ENCODE measurements around the gene CALML3. TPM values are rescaled to one million over a fixed set of nuclear protein-coding genes. Genes with fewer than 3 reads are reported as not detected.

Gene CALML3
- total RNA-seq, 4 donors from 2014 or later, result not detected

DNA sequence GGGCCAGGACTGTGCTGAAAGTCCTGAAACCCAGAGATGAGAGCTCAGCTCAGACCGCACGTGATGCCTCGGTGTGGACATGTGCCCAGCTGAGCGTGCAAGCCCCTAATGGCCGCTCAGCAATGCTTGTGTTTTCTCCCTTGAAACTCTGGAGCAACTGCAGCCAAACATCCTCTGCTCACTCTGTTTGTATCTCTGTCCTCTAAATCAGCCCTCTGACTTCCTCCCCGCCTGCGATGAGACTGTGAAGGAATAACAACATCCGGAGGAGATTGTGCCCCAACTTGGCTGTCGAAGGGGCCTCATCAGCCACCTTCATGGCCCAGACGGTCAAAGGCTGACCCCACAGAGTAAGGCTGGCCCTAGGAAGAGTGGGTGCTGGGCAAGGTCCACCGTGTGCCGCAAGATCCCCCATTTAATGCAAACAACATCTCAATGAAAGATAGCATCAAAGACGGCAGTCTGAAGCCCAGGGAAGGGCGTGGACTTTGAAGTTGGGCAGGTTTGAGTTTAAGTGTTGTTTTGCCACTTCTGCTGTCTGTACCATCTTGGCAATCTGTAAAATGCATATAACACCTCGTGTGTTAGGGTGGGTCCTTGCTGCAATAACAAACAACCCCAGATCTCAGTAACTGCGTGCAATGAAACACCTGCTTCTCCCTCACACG lies 39.9 kb downstream of the CALML3 start:
- TF ChIP-seq, protein P1, sequence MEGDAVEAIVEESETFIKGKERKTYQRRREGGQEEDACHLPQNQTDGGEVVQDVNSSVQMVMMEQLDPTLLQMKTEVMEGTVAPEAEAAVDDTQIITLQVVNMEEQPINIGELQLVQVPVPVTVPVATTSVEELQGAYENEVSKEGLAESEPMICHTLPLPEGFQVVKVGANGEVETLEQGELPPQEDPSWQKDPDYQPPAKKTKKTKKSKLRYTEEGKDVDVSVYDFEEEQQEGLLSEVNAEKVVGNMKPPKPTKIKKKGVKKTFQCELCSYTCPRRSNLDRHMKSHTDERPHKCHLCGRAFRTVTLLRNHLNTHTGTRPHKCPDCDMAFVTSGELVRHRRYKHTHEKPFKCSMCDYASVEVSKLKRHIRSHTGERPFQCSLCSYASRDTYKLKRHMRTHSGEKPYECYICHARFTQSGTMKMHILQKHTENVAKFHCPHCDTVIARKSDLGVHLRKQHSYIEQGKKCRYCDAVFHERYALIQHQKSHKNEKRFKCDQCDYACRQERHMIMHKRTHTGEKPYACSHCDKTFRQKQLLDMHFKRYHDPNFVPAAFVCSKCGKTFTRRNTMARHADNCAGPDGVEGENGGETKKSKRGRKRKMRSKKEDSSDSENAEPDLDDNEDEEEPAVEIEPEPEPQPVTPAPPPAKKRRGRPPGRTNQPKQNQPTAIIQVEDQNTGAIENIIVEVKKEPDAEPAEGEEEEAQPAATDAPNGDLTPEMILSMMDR (IDR thresholded peaks at IDR 0.05; ENCODE audit: low read depth), result no peak

- TF ChIP-seq, protein P1 (IDR thresholded peaks at IDR 0.05; ENCODE audit: low read depth), result no peak
Measured at GRCh38 chr10:5565205-5565545, 40.4 kb downstream of the CALML3 start.

GRCh38 chr10:5565671-5566581 lies 41.2 kb downstream of the CALML3 start:
- TF ChIP-seq, protein P1 (IDR thresholded peaks at IDR 0.05; ENCODE audit: low read depth), result no peak

DNA sequence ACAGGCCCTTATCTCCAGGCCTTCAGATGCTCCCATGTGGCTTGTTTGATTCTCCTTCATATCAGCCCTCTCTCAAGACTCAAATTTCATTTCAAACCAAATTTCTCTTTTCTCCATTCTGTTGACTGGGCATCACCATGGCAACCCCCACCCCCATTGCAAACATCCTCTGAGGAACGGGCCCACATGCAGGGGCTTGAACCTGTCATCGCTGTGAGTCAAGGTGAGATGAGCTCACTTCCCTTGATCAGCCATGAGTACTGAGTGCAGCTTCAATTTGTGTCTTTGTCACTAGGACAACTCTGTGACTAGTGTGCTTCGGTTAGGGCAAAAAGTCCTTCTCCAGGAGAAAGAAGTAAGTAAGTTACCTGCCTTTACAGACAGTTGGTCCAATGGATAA lies 41.9 kb downstream of the CALML3 start:
- TF ChIP-seq, protein P1 (IDR thresholded peaks at IDR 0.05; ENCODE audit: low read depth), result no peak

DNA sequence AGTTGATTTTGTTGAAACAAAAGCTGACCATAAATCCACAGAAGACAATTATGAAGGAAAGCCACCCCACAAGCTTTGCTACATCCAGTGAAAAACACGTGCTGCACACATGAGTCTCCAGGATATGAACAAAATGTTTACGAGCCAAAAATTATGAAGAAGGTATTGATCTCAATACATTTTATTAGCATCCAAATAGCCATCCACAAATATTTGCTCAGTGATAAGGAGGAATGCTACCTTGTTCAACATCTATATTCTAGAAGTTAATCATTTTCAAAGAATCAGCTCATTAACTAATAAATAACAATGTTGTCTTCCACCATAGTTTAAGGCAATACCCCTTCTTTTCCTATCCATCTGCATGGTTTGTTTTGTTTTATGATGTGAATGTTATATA lies 42.7 kb downstream of the CALML3 start:
- TF ChIP-seq, protein P1 (IDR thresholded peaks at IDR 0.05; ENCODE audit: low read depth), result no peak

- TF ChIP-seq, protein P1 (IDR thresholded peaks at IDR 0.05; ENCODE audit: low read depth), result no peak
Measured at GRCh38 chr10:5568984-5569383, 44.2 kb downstream of the CALML3 start.

DNA sequence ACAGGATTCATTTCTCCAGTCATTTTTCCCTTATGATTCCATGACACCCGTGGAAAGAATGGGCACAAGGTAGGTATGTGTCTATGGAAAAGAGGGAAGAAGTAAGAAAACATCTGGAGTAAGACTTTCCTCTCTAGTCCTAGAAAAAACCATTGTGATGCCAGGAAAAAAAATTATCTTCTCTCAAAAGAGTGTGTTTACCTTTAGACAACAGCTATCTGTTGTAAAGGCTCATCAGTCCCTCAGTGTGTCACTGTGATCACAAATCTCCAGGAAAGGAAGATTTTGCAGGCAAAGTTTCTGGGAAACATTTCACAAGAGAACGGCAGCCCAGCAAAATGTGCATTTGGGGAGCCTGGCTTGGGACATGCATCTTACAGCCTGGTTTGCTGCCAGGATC lies 44.8 kb downstream of the CALML3 start:
- TF ChIP-seq, protein P1 (IDR thresholded peaks at IDR 0.05; ENCODE audit: low read depth), result no peak

Data from subcutaneous adipose tissue (tissue), 4 donors.